Peyer's patch (tissue), 4 donors: Measurements from ENCODE around the gene AP4M1.

ENCODE experiments used
- CTCF ChIP-seq, 6 experiments: fragments of 450-650 bp in 4 of 6; fragments of 200-600 bp in 2 of 6; sonication (generic) in 1 of 6; IDR thresholded peaks; one replicate each; pipeline ENCODE4 v1.5.1; 2017 to 2019; ENCODE audit warnings: antibody characterized with exemption in 6 of 6, mild to moderate bottlenecking in 3 of 6, moderate library complexity in 1 of 6
- POLR2A ChIP-seq, 2 donors: fragments of 450-650 bp; IDR thresholded peaks; one replicate each; pipeline ENCODE4 v1.5.1; 2017; ENCODE audit warnings: antibody characterized with exemption in 2 of 2, mild to moderate bottlenecking in 2 of 2, moderate library complexity in 2 of 2

- TF ChIP-seq POLR2A (IDR thresholded peaks at IDR 0.05): no peak
- no peak for TF ChIP-seq CTCF (IDR thresholded peaks at IDR 0.05)
Measured at GRCh38 chr7:100107125-100107737, 5.8 kb downstream of the AP4M1 start.
